Endothelial cell of umbilical vein (primary cell): ENCODE measurements around the gene LRP5. TPM values are rescaled to one million over a fixed set of nuclear protein-coding genes. Genes with fewer than 3 reads are reported as not detected.

Experiments
- BruUV-seq: library from RNA; stranded (reverse); fragments of 400-500 nt; replicated peaks from 2 replicates; lab custom pipeline; 2021; lab: Mats Ljungman, UMichigan
- CTCF ChIA-PET: fragments of 300-600, 350-600 bp; sonication (Branson Sonifier 250); formaldehyde crosslinking; loops from one replicate; lab custom pipeline; 2021; ENCODE audit warnings: antibody characterized with exemption, inconsistent platforms; lab: Charles Lee
- POLR2A ChIA-PET: fragments of 300-600, 350-600 bp; sonication (Branson Sonifier 250); formaldehyde crosslinking; loops from one replicate; lab custom pipeline; 2021; ENCODE audit warnings: antibody characterized with exemption, inconsistent platforms; lab: Charles Lee
- DNase-seq: peaks from one replicate; pipeline ENCODE4 v3.0.0-alpha.2; 2011; ENCODE audit warnings: low read depth, low spot score
- FAIRE-seq: peaks from 2 replicates; lab custom pipeline; 2011; peaks lifted over from hg19 to GRCh38; lab: Jason Lieb, UNC
- H2AFZ ChIP-seq: 2 replicates; pipeline ENCODE4 v1.6.0; 2012; ENCODE audit warnings: low read depth, low read length, control low read depth, inconsistent platforms
- H3K27ac ChIP-seq: 2 replicates; pipeline ENCODE4 v1.5.1; 2011; ENCODE audit warnings: low read depth, mild to moderate bottlenecking, control low read depth, low read length, moderate library complexity; ENCODE audit not compliant: insufficient read depth
- H3K27me3 ChIP-seq, 2 experiments: 2 replicates each; pipeline versions ENCODE4 v1.6.0 to v1.6.1; 2011; ENCODE audit warnings: low read length in 2 of 2, mixed read lengths in 1 of 2; ENCODE audit not compliant: control insufficient read depth in 2 of 2, insufficient read depth in 2 of 2
- H3K36me3 ChIP-seq, 2 experiments: 2 replicates in 1 of 2; 3 replicates in 1 of 2; pipeline ENCODE4 v1.5.1; 2011; ENCODE audit warnings: low read length in 2 of 2, mild to moderate bottlenecking in 1 of 2, moderate library complexity in 1 of 2; ENCODE audit not compliant: control insufficient read depth in 2 of 2, insufficient read depth in 2 of 2; ENCODE audit errors: extremely low read depth in 1 of 2
- H3K4me1 ChIP-seq: 3 replicates; pipeline ENCODE4 v1.5.1; 2011; ENCODE audit warnings: mild to moderate bottlenecking, low read length; ENCODE audit not compliant: control insufficient read depth, insufficient read depth; ENCODE audit errors: extremely low read depth
- H3K4me2 ChIP-seq: 2 replicates; pipeline ENCODE4 v1.6.1; 2011; ENCODE audit warnings: low read length, control low read depth, mixed read lengths; ENCODE audit not compliant: insufficient read depth
- H3K4me3 ChIP-seq, 3 experiments: fragments of 200-600 bp in 1 of 3; sonication (generic), shearing (Covaris generic) in 1 of 3; replicated peaks in 1 of 3; 2 replicates each; pipeline ENCODE4 v1.5.1; 2011 to 2016; ENCODE audit warnings: control low read depth in 3 of 3, low read length in 3 of 3, mild to moderate bottlenecking in 2 of 3, inconsistent platforms in 1 of 3, low read depth in 1 of 3, moderate library complexity in 1 of 3; ENCODE audit not compliant: insufficient read depth in 1 of 3
- H3K79me2 ChIP-seq: 2 replicates; pipeline ENCODE4 v1.6.0; 2012; ENCODE audit warnings: low read length, inconsistent platforms; ENCODE audit not compliant: control insufficient read depth, insufficient read depth
- H3K9ac ChIP-seq: replicated peaks from 2 replicates; pipeline ENCODE3; 2011; ENCODE audit warnings: low read length, control low read depth; ENCODE audit not compliant: insufficient read depth; ENCODE audit errors: extremely low read depth
- H3K9me1 ChIP-seq: replicated peaks from 3 replicates; pipeline ENCODE4 v1.6.0; 2011; ENCODE audit warnings: mild to moderate bottlenecking, low read length; ENCODE audit not compliant: control insufficient read depth, insufficient read depth; ENCODE audit errors: extremely low read depth
- H3K9me3 ChIP-seq: replicated peaks from 2 replicates; pipeline ENCODE4 v1.5.1; 2012; ENCODE audit warnings: low read length, inconsistent platforms; ENCODE audit not compliant: control insufficient read depth, insufficient read depth
- H4K20me1 ChIP-seq: replicated peaks from 2 replicates; pipeline ENCODE3; 2011; ENCODE audit warnings: mild to moderate bottlenecking, low read length; ENCODE audit not compliant: control insufficient read depth, insufficient read depth; ENCODE audit errors: extremely low read depth
- EZH2 ChIP-seq: IDR thresholded peaks from 2 replicates; pipeline ENCODE4 v1.6.1; 2012; ENCODE audit warnings: borderline replicate concordance, low read depth, mild to moderate bottlenecking, moderate library complexity, low read length, inconsistent platforms; ENCODE audit not compliant: severe bottlenecking
- FOS ChIP-seq: IDR thresholded peaks from 2 replicates; pipeline ENCODE4 v1.6.1; 2011; ENCODE audit warnings: mild to moderate bottlenecking, low read length, moderate library complexity, borderline replicate concordance; ENCODE audit not compliant: insufficient read depth
- GATA2 ChIP-seq: IDR thresholded peaks from 2 replicates; pipeline ENCODE4 v1.7.0; 2011; ENCODE audit warnings: low read depth, mild to moderate bottlenecking, moderate library complexity, mixed read lengths, low read length; ENCODE audit not compliant: insufficient read length, insufficient read depth
- JUN ChIP-seq: IDR thresholded peaks from 2 replicates; pipeline ENCODE4 v1.6.1; 2011; ENCODE audit warnings: borderline replicate concordance, low read depth; ENCODE audit not compliant: insufficient read length, insufficient read depth
- MAX ChIP-seq: IDR thresholded peaks from 2 replicates; pipeline ENCODE4 v1.6.1; 2011; ENCODE audit not compliant: insufficient read depth, insufficient read length
- MYC ChIP-seq: IDR thresholded peaks from one replicate; pipeline ENCODE4 v1.6.1; 2011; ENCODE audit warnings: mild to moderate bottlenecking, low read depth, low read length
- POLR2A ChIP-seq: IDR thresholded peaks from 2 replicates; pipeline ENCODE4 v1.6.1; 2012; ENCODE audit warnings: low read depth, mild to moderate bottlenecking, control low read depth, low read length
- POLR2AphosphoS5 ChIP-seq: IDR thresholded peaks from 2 replicates; pipeline ENCODE4 v1.6.1; 2012; ENCODE audit warnings: low read depth, mild to moderate bottlenecking, control low read depth, low read length, moderate library complexity; ENCODE audit not compliant: insufficient read depth
- dilution Hi-C: fragments of 300-500 bp; cut with MboI; formaldehyde crosslinking; loops from one replicate; pipeline ENCODE4 v1.15.0; 2019; ENCODE audit warnings: low sequenced_read_pairs; ENCODE audit not compliant: extremely low pct_ligation_motif_present
- intact Hi-C: fragments of 100-400 bp; cut with micrococcal nuclease; formaldehyde crosslinking; loops from one replicate; pipeline ENCODE4 v1.10.0; 2022
- polyA plus RNA-seq, 4 experiments: library from polyadenylated mRNA; depleted of rRNA in 3 of 4; stranded (reverse) in 3 of 4; unstranded in 1 of 4; fragments of >200 nt; gene quantifications; 2 replicates each; pipeline versions ENCODE4 v1.2.1 to v1.2.3, GENCODE V29; 2011 to 2012; ENCODE audit warnings: missing spikeins in 1 of 4
- total RNA-seq: library from RNA; stranded (reverse); gene quantifications from 2 replicates; pipeline ENCODE4 v1.2.3, GENCODE V29; 2021
- TF ChIP-seq, protein P1 (sequence below), 2 donors: IDR thresholded peaks; 1 replicate in 1 of 2; 2 replicates in 1 of 2; pipeline ENCODE4 v1.5.1; 2011; ENCODE audit warnings: low read length in 2 of 2, mild to moderate bottlenecking in 2 of 2, moderate library complexity in 2 of 2, control low read depth in 1 of 2, inconsistent platforms in 1 of 2, low read depth in 1 of 2; ENCODE audit not compliant: insufficient read depth in 1 of 2; ENCODE audit errors: extremely low read depth in 1 of 2

The LRP5 gene
- total and polyA plus RNA-seq, 2 donors (not counting 3 experiments of a cell fraction or from before 2014, with no cell fraction given), result 35.1 to 51.8 TPM

DNA sequence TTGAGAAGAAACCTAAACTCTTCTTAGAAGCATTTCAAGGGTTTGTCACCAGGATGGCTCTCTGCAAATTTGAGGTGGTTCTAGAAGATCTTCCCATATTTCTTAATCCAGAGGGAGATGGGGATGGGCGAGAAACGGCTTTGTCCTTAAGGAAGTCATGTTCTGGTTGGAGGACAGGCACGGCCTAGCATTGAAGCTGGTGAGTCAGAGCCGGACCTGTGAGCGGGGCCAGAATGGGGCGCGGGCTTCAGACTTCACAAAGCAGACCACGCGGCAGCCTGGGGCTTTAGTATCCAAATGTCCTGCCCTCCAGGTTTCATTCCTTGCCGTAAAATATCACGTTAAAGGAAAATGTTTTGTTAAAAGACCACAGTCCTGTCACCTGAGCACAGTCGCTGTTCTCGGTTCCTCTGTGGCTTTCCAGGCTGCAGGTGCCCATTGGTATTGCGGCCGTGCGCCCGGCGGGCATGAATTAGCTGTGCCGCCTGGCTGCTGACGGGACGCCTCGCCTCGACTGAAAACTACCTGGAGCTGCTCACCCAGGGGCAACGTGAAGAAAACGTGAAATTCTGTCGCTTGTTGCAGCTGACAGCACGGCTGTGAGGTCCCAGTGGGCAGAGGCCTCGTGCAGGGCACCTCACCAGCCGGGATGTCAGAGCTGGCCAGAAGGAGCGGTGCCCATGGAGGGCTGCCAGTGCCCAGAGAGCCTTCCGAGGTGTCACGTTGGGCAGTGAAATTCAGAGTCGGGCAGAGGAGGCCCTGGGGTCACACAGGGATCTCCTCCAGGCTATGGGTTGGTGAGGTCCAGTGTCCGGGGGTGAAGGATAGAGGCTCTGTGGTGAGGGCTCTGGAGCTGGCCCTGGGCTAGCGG lies 59.0 kb downstream of the LRP5 start:
- no peaks in the 10 kb centered on the region for H3K9me3 ChIP-seq
- FAIRE-seq, result peak; percentile 8
- no peaks in the 10 kb centered on the region for H3K79me2 ChIP-seq
- no peak overlapping the region for H3K9ac ChIP-seq
- no peak overlapping the region for H3K27ac ChIP-seq
- CTCF ChIA-PET, result interaction anchor here (0.6 to 1.4 kb wide), 5 partner anchors 9 to 114 kb away, joined by 3 to 4 read pairs (median 4); no protein-coding TSS in a partner anchor
- peaks cover 9% of the 10 kb centered on the region for H3K4me1 ChIP-seq
- H3K36me3 ChIP-seq, result peaks cover 4 to 14% of the 10 kb centered on the region in 2 experiments
- H4K20me1 ChIP-seq, result no peaks in the 10 kb centered on the region
- TF ChIP-seq MAX, result no peak
- no peak for TF ChIP-seq POLR2A
- TF ChIP-seq, protein P1, sequence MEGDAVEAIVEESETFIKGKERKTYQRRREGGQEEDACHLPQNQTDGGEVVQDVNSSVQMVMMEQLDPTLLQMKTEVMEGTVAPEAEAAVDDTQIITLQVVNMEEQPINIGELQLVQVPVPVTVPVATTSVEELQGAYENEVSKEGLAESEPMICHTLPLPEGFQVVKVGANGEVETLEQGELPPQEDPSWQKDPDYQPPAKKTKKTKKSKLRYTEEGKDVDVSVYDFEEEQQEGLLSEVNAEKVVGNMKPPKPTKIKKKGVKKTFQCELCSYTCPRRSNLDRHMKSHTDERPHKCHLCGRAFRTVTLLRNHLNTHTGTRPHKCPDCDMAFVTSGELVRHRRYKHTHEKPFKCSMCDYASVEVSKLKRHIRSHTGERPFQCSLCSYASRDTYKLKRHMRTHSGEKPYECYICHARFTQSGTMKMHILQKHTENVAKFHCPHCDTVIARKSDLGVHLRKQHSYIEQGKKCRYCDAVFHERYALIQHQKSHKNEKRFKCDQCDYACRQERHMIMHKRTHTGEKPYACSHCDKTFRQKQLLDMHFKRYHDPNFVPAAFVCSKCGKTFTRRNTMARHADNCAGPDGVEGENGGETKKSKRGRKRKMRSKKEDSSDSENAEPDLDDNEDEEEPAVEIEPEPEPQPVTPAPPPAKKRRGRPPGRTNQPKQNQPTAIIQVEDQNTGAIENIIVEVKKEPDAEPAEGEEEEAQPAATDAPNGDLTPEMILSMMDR (IDR thresholded peaks at IDR 0.05; ENCODE audit: extremely low read depth in 1 of 2, insufficient read depth in 1 of 2, low read depth in 1 of 2, low read length in 2 of 2), result no peak
- TF ChIP-seq FOS, result no peak
- no peak for TF ChIP-seq EZH2
- no peak for TF ChIP-seq POLR2AphosphoS5
- no peak for TF ChIP-seq GATA2
- no peak for TF ChIP-seq JUN
- no peak for TF ChIP-seq MYC
- no peak overlapping the region for H2AFZ ChIP-seq
- DNase-seq, result no peak
- no peaks in the 10 kb centered on the region for H3K9me1 ChIP-seq
- H3K4me3 ChIP-seq, result no peak overlapping the region
- intact Hi-C loops, result no loop called here
- no peaks in the 10 kb centered on the region for H3K27me3 ChIP-seq
- dilution Hi-C loops, result no loop called here
- POLR2A ChIA-PET, result no interaction called here
- no TSS peak for BruUV-seq
- no peak overlapping the region for H3K4me2 ChIP-seq
